ENCODE results near the gene HYDIN.
"Not testable (repeated sequence)": the region's sequence is repeated elsewhere in the genome, so short reads cannot be mapped to it uniquely, and the experiment has no call there.

Gene HYDIN

DNA sequence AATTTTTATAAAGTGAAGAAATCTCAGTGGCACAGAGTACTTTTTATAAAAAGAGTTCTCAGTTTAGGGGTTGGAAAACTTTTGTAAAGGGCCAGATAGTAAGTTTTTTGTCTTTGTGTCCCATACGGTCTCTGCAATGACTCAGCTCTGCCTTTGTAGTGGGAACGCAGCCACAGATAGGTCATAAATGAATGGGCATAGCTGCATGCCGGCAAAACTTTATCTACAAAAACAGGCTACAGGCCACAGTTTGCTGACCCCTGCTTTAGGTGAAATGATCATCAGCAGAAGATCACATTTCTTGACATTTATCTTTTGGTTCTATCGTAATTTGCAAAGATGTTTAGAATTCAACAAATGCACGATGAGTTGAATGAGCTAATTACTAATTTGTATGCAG is 365.8 kb downstream of the HYDIN start:
- H3K4me1 ChIP-seq; H3K9me3 ChIP-seq; H3K27me3 ChIP-seq; DNase-seq; H3K27ac ChIP-seq; H3K36me3 ChIP-seq; intact Hi-C loops (cut with DNase I; ENCODE audit: low total_unique reads); H3K4me3 ChIP-seq: not testable (repeated sequence)

DNA sequence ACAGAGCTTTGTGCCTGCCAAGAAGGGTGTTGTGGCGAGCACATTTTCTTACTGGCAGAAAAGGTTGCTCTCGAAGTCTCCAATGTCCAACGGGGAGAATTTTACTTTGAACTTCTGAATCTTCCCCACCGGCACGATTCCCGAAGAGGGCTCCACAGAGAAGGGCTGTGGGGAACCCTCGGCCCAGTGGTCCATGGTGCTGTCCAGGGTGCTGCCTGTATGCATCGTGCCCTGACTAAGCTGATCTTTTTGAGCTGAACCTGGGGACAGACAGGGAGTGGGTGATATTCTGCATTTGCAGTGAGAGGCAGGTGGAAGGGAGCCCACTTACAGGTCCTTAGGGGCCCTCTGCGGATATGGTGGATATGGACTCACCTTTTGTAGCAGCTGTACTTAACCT is 368.5 kb downstream of the HYDIN start:
- intact Hi-C loops (cut with DNase I; ENCODE audit: low total_unique reads); DNase-seq; H3K9me3 ChIP-seq; H3K36me3 ChIP-seq; H3K4me1 ChIP-seq; H3K27ac ChIP-seq; H3K27me3 ChIP-seq; H3K4me3 ChIP-seq: not testable (repeated sequence)

DNA sequence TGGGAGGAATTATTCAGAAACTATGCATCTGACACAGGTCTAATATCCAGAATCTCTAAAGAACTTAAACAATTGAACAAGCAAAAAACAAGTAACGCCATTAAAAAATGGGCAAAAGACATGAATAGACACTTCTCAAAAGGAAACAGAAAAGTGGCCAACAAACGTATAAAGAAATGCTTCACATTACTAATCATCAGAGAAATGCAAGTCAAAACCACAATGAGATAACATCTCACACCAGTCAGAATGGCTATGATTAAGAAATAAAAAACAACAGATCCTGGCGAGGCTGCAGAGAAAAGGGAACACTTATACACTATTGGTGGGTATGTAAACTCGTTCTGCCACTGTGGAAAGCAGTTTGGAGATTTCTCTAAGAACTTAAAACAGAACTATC is 379.2 kb downstream of the HYDIN start:
- DNase-seq; H3K9me3 ChIP-seq; H3K4me3 ChIP-seq; H3K27ac ChIP-seq; intact Hi-C loops (cut with DNase I; ENCODE audit: low total_unique reads); H3K36me3 ChIP-seq; H3K27me3 ChIP-seq; H3K4me1 ChIP-seq: not testable (repeated sequence)

GRCh38 chr16:70823498-70824118 is 406.9 kb downstream of the HYDIN start:
- H3K9me3 ChIP-seq; H3K4me1 ChIP-seq; H3K27ac ChIP-seq; DNase-seq; H3K27me3 ChIP-seq; H3K4me3 ChIP-seq; intact Hi-C loops (cut with DNase I; ENCODE audit: low total_unique reads); H3K36me3 ChIP-seq: not testable (repeated sequence)

DNA sequence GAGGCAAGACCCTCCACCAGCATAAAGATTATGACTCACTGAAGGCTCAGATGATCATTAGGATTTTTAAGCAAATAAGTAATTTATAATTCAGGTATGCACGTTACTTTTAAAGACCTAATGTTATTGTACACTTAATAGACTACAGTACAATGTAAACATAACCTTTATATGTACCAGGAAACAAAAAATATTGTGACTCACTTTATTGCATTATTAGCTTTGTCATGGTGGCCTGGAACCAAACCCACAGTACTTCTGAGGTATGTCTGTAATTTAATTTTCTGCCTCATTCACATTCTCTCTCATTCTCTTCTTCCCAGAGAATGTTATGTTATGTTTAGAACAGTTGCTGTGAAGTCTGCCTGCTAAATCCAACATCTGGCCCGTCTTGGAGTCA is 407.8 kb downstream of the HYDIN start:
- DNase-seq; intact Hi-C loops (cut with DNase I; ENCODE audit: low total_unique reads); H3K36me3 ChIP-seq; H3K27me3 ChIP-seq; H3K4me3 ChIP-seq; H3K27ac ChIP-seq; H3K9me3 ChIP-seq; H3K4me1 ChIP-seq: not testable (repeated sequence)

GRCh38 chr16:70818088-70818487 is 412.4 kb downstream of the HYDIN start:
- H3K4me1 ChIP-seq; DNase-seq; intact Hi-C loops (cut with DNase I; ENCODE audit: low total_unique reads); H3K27ac ChIP-seq; H3K4me3 ChIP-seq; H3K9me3 ChIP-seq; H3K27me3 ChIP-seq; H3K36me3 ChIP-seq: not testable (repeated sequence)

DNA sequence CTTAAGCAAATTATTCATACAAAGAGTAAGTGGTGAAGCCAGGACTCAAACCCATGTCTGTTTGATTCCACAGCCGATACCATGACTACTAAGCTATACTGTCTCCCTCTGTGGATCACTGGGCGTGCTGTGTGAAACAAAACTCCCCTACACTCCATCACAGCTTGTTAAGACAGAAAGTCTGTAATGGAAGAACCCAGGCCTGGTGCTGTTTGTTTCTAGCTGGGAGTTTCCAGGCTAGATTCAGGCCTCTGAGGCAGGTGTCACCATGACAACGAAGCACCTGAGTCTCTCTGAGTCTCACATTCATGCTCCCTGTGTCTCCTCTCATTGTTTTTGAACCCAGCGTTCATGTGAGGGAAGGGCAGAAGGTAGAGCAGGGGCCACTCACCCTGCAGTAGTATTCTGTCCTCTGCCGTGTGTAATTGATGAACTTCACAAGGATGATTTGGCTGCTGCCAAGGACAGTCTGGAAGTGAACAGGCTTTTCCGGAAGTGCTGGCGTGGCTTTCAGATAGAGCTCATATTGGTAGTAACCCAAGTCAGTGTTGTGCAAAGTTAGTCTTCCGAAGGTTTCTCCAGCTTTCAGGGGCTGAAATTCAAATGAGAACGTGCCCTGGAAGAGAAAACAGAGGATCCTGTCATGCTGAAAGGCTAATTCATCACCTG is 421.0 kb downstream of the HYDIN start:
- DNase-seq = no peak
- Histone ChIP-seq H3K4me1 (no peaks in the 10 kb centered on the region), H3K27ac (no peak overlapping the region), H3K4me3 (no peak overlapping the region), H3K27me3 (peaks cover 0 to 29% of the 10 kb centered on the region in 2 donors), H3K9me3 (no peaks in the 10 kb centered on the region), H3K36me3 (no peaks in the 10 kb centered on the region)
- intact Hi-C loops (cut with DNase I; ENCODE audit: low total_unique reads) = no loop called here
- no peak for TF ChIP-seq CTCF (IDR thresholded peaks at IDR 0.05)

DNA sequence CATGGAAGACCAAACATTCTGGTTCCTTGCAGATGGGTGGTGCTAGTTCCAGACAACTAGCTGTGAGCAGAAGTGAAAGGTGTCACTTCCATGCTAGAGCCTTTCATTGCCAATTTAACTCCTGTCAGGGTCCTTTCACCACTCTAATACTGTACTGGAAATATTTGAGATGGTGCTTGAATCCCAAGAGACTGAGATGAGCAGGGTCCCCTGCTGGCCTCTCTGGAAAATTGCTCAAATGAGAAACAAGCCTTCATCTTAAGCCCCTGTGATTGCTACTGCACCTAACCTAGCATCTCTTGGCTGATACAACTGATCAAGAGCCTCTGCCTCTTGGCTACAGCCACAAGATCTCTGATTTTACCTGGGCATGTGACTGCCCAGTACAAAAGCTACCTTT is 422.2 kb downstream of the HYDIN start:
- peaks cover 0 to 29% of the 10 kb centered on the region in 2 donors for H3K27me3 ChIP-seq
- H3K27ac ChIP-seq = no peak overlapping the region
- intact Hi-C loops (cut with DNase I; ENCODE audit: low total_unique reads) = no loop called here
- DNase-seq = no peak
- TF ChIP-seq CTCF (IDR thresholded peaks at IDR 0.05) = no peak
- H3K4me1 ChIP-seq = no peaks in the 10 kb centered on the region
- H3K4me3 ChIP-seq = no peak overlapping the region
- H3K9me3 ChIP-seq = peaks cover 0 to 2% (median 0%) of the 10 kb centered on the region in 3 donors
- no peaks in the 10 kb centered on the region for H3K36me3 ChIP-seq

GRCh38 chr16:70805787-70806186 is 424.7 kb downstream of the HYDIN start:
- Histone ChIP-seq H3K4me1 (no peaks in the 10 kb centered on the region), H3K27ac (no peak overlapping the region), H3K36me3 (no peaks in the 10 kb centered on the region), H3K27me3 (peaks cover 0 to 29% of the 10 kb centered on the region in 2 donors), H3K4me3 (no peak overlapping the region), H3K9me3 (peaks cover 0 to 2% (median 0%) of the 10 kb centered on the region in 3 donors)
- DNase-seq = no peak
- intact Hi-C loops (cut with DNase I; ENCODE audit: low total_unique reads) = no loop called here
- no peak for TF ChIP-seq CTCF (IDR thresholded peaks at IDR 0.05)

Data from tibial artery (tissue), 4 donors.